Suppressor macrophage (primary cell): ENCODE measurements around the gene HSPA1A.
"Not testable (repeated sequence)": the region's sequence is repeated elsewhere in the genome, so short reads cannot be mapped to it uniquely, and the experiment has no call there.

Experiments used
- DNase-seq, 4 experiments: peaks; one replicate each; pipeline ENCODE4 v3.0.0-alpha.2; 2020 to 2022

Gene HSPA1A

GRCh38 chr6:31836474-31837368 lies 21.4 kb downstream of the HSPA1A start:
- peak; percentile 40 to 69 (median 60) for DNase-seq

- peak in 1 of 4 experiments; percentile 19 for DNase-seq
Measured at GRCh38 chr6:31837369-31838113, 22.2 kb downstream of the HSPA1A start.

GRCh38 chr6:31838114-31838553 lies 22.8 kb downstream of the HSPA1A start:
- not testable (repeated sequence) for DNase-seq

GRCh38 chr6:31838968-31839367 lies 23.6 kb downstream of the HSPA1A start:
- DNase-seq: no peak

- DNase-seq: not testable (repeated sequence)
Measured at GRCh38 chr6:31839779-31840126, 24.4 kb downstream of the HSPA1A start.

- DNase-seq: no peak
Measured at GRCh38 chr6:31842053-31842452, 26.7 kb downstream of the HSPA1A start.

- no peak for DNase-seq
Measured at GRCh38 chr6:31844507-31844906, 29.2 kb downstream of the HSPA1A start.

- DNase-seq: no peak
Measured at GRCh38 chr6:31847276-31847978, 32.1 kb downstream of the HSPA1A start.

GRCh38 chr6:31850765-31851484 lies 35.6 kb downstream of the HSPA1A start:
- DNase-seq: no peak

GRCh38 chr6:31851485-31851832 lies 36.1 kb downstream of the HSPA1A start:
- no peak for DNase-seq

GRCh38 chr6:31851980-31852718 lies 36.8 kb downstream of the HSPA1A start:
- DNase-seq: not testable (repeated sequence)

GRCh38 chr6:31857774-31858173 lies 42.4 kb downstream of the HSPA1A start:
- DNase-seq: not testable (repeated sequence)

- DNase-seq: no peak
Measured at GRCh38 chr6:31858707-31859106, 43.4 kb downstream of the HSPA1A start.

GRCh38 chr6:31859923-31860322 lies 44.6 kb downstream of the HSPA1A start:
- DNase-seq: no peak

- no peak for DNase-seq
Measured at GRCh38 chr6:31860349-31860748, 45.0 kb downstream of the HSPA1A start.

GRCh38 chr6:31861150-31861549 lies 45.8 kb downstream of the HSPA1A start:
- DNase-seq: no peak

- DNase-seq: peak in 1 of 4 experiments; percentile 23
Measured at GRCh38 chr6:31861919-31862343, 46.6 kb downstream of the HSPA1A start.

- peak; percentile 100 for DNase-seq
Measured at GRCh38 chr6:31862344-31863235, 47.2 kb downstream of the HSPA1A start, which contains the start of gene NEU1. NEU1 (minus strand) TSS chr6:31862821; CDS start chr6:31862776, 45 bp downstream.

- not testable (repeated sequence) for DNase-seq
Measured at GRCh38 chr6:31864123-31864562, 48.8 kb downstream of the HSPA1A start.

- no peak for DNase-seq
Measured at GRCh38 chr6:31864818-31865204, 49.5 kb downstream of the HSPA1A start.
